Psoas muscle (tissue), 8 donors: ENCODE results near the gene MLIP. TPM values are rescaled to one million over a fixed set of nuclear protein-coding genes. Genes with fewer than 3 reads are reported as not detected.
"Not testable (repeated sequence)": the region's sequence is repeated elsewhere in the genome, so short reads cannot be mapped to it uniquely, and the experiment has no call there.

Experiments
- ATAC-seq, 4 donors: fragments of 200-7000 bp; cut with Tn5 transposase; one replicate each; pipeline ENCODE4 v1.9.1; 2020; ENCODE audit warnings: moderate library complexity in 3 of 4, mild to moderate bottlenecking in 2 of 4
- DNase-seq, 2 donors: peaks; one replicate each; pipeline ENCODE4 v3.0.0-alpha.2; 2020
- H3K27ac ChIP-seq: fragments of 200-600 bp; one replicate; pipeline ENCODE4 v1.8.0; 2022
- H3K27me3 ChIP-seq, 3 donors: fragments of 200-600 bp in 1 of 3; one replicate each; pipeline versions ENCODE4 v1.6.1 to v1.8.0; 2013 to 2022; ENCODE audit warnings: low read length in 2 of 3, mild to moderate bottlenecking in 2 of 3, moderate library complexity in 1 of 3; ENCODE audit not compliant: insufficient read depth in 3 of 3
- H3K36me3 ChIP-seq, 2 donors: fragments of 200-600 bp in 1 of 2; one replicate each; pipeline versions ENCODE4 v1.6.1 to v1.8.0; 2013 to 2022; ENCODE audit warnings: low read depth in 1 of 2, mild to moderate bottlenecking in 1 of 2, moderate library complexity in 1 of 2; ENCODE audit not compliant: insufficient read depth in 1 of 2
- H3K4me1 ChIP-seq: fragments of 200-600 bp; one replicate; pipeline ENCODE4 v1.8.0; 2022
- H3K4me3 ChIP-seq: fragments of 200-600 bp; one replicate; pipeline ENCODE4 v1.8.0; 2022; ENCODE audit warnings: mild to moderate bottlenecking
- H3K9me3 ChIP-seq: fragments of 200-600 bp; one replicate; pipeline ENCODE4 v1.8.0; 2022
- WGBS, 3 donors: extraction: QIAGEN DNeasy Blood & Tissue Kit; methylation state at CpG; one replicate each; pipeline versions ENCODE4 v1.1.6 to v1.1.7; 2013; 5-methylcytosine and 5-hydroxymethylcytosine counted together
- intact Hi-C, 2 donors: fragments of 100-400 bp; cut with DNase I; formaldehyde crosslinking; loops; one replicate each; pipeline versions ENCODE4 v1.11.0 to v1.14.2; 2022
- polyA plus RNA-seq, 3 donors: library from polyadenylated mRNA; stranded (reverse); fragments of 200-250 nt; gene quantifications; one replicate each; pipeline ENCODE4 v1.2.3, GENCODE V29; 2013
- total RNA-seq, 4 donors: library from RNA; stranded (reverse); fragmentation: NEBNext Ultra II Directional in 2 of 4; extraction: Animal tissue kit (Norgen Biotek cat#: 25700) in 2 of 4; gene quantifications; one replicate each; pipeline versions ENCODE4 v1.2.1 to v1.2.4, GENCODE V29; 2021 to 2023
- TF ChIP-seq, protein P1 (sequence below): fragments of 200-600 bp; IDR thresholded peaks from one replicate; pipeline ENCODE4 v1.8.0; 2022; ENCODE audit warnings: antibody characterized with exemption
- donor health status: healthy with polysubstance abuse.
- donor health status: DM: no; HTN: no; CAD: no; lungs with moderate emphysema.
- donor health status: Bipolar disorder and iron deficiency.
- donor health status: healthy.
- donor health status: DM: yes; HTN: yes; CAD: no.
- donor health status: DM: no; HTN: no; CAD: no.
- donor health status: DM: no; HTN: no; CAD: no.
- donor health status: DM: yes; HTN: yes; CAD: no.

Gene MLIP
- total and polyA plus RNA-seq, 7 donors, result 51.5 to 365 (median 163) TPM

DNA sequence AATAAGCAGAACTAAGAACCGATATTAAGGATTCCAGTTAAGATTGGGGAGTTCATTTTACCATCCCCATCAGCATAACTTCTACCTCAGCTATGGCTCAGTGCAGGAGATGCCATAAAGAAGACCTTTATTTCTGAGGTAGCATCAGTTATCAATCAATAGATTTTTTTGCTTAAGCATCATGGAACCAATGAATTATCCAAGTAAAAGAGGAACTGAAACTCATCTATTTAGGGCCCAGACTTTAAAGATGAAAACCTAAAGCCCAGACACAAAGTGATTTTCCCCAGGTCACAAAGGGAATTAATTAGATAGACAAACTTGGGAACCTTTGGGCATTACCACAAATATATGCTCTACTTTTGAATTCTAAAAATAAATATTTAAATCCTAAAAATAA is 137.8 kb downstream of the MLIP start:
- Histone ChIP-seq H3K4me3 (no peak overlapping the region), H3K4me1 (peaks cover 6% of the 10 kb centered on the region), H3K36me3 (peaks cover 0 to 8% of the 10 kb centered on the region in 2 donors), H3K27me3 (no peaks in the 10 kb centered on the region), H3K9me3 (no peaks in the 10 kb centered on the region), H3K27ac (no peak overlapping the region)
- TF ChIP-seq, protein P1, sequence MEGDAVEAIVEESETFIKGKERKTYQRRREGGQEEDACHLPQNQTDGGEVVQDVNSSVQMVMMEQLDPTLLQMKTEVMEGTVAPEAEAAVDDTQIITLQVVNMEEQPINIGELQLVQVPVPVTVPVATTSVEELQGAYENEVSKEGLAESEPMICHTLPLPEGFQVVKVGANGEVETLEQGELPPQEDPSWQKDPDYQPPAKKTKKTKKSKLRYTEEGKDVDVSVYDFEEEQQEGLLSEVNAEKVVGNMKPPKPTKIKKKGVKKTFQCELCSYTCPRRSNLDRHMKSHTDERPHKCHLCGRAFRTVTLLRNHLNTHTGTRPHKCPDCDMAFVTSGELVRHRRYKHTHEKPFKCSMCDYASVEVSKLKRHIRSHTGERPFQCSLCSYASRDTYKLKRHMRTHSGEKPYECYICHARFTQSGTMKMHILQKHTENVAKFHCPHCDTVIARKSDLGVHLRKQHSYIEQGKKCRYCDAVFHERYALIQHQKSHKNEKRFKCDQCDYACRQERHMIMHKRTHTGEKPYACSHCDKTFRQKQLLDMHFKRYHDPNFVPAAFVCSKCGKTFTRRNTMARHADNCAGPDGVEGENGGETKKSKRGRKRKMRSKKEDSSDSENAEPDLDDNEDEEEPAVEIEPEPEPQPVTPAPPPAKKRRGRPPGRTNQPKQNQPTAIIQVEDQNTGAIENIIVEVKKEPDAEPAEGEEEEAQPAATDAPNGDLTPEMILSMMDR, result no peak
- DNase-seq (no peak), ATAC-seq (no peak)
- intact Hi-C loops, result no loop called here
- 73 to 77% (median 73%) methylated on average over 1 of the region's 1 CpG for WGBS, 3 donors

DNA sequence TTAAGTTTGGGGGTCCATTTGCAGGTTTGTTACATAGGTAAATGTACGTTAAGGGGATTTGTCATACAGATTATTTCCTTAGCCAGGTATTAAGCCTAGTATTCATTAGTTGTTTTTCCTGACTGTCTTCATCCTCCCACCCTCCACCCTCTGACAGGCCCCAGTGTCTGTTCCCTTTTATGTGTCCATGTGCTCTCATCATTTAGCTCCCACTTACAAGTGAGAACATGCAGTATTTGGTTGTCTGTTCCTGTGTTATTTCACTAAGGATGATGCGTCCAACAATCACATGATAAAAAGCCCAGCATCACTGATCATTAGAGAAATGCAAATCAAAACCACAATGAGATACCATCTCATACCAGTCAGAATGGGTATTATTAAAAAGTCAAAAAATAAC is 138.6 kb downstream of the MLIP start:
- ATAC-seq, H3K4me3 ChIP-seq, DNase-seq, H3K4me1 ChIP-seq, H3K27me3 ChIP-seq, intact Hi-C loops, H3K36me3 ChIP-seq, H3K27ac ChIP-seq, H3K9me3 ChIP-seq: not testable (repeated sequence)
- 89 to 99% (median 92%) methylated on average over 2 of the region's 2 CpGs for WGBS, 3 donors

DNA sequence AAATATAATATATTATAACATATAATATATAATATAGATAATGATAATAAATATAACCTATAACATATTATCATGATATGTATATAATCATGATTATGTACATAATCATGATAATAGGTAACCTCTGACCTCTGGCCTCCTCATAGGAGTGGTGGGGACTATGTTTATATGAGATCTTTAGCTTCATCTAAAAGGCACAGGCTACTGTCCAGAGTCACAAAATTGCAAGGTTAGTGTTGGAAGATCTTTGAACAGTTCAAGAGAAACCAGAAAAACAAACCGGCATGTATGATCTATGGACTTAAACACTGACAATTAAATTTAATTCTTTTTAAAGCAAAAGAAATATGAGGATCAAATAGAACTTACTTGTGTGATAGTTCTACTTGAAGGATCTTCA is 141.3 kb downstream of the MLIP start:
- DNase-seq (no peak), ATAC-seq (no peak)
- Histone ChIP-seq H3K36me3 (peaks cover 0 to 8% of the 10 kb centered on the region in 2 donors), H3K4me1 (peaks cover 30% of the 10 kb centered on the region), H3K9me3 (no peaks in the 10 kb centered on the region), H3K27me3 (no peaks in the 10 kb centered on the region), H3K27ac (peak overlapping the region; percentile 75), H3K4me3 (no peak overlapping the region)
- intact Hi-C loops, result no loop called here
- WGBS, 3 donors, result 90 to 100% (median 98%) methylated on average over 1 of the region's 1 CpG
- TF ChIP-seq, protein P1, result no peak

DNA sequence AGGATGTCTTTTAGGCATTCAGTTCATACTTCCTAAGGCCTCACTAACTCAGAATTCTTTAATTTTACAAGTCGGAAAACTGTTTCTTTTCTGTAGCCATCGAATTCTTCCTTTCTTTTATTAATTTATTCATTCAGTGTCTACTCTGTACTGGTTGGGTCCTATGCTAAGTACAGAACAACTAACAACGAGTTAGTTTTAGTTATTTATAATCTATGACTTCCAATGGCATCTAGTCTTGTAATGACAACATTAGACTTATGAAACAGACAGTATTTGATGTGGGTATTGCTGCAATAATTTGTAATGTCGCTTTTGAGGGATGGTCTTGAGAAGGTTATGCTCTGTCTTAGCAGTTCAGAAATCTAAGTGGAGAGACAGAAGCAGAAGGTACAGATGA is 141.7 kb downstream of the MLIP start:
- Histone ChIP-seq H3K4me3 (no peak overlapping the region), H3K36me3 (peaks cover 0 to 9% of the 10 kb centered on the region in 2 donors), H3K27me3 (no peaks in the 10 kb centered on the region), H3K9me3 (no peaks in the 10 kb centered on the region), H3K27ac (peak overlapping the region; percentile 75), H3K4me1 (peaks cover 32% of the 10 kb centered on the region)
- 78 to 86% (median 81%) methylated on average over 4 of the region's 4 CpGs for WGBS, 3 donors
- intact Hi-C loops, result no loop called here
- TF ChIP-seq, protein P1, result no peak
- no peak for DNase-seq
- ATAC-seq, result peak; percentile 36 to 60 (median 53)

DNA sequence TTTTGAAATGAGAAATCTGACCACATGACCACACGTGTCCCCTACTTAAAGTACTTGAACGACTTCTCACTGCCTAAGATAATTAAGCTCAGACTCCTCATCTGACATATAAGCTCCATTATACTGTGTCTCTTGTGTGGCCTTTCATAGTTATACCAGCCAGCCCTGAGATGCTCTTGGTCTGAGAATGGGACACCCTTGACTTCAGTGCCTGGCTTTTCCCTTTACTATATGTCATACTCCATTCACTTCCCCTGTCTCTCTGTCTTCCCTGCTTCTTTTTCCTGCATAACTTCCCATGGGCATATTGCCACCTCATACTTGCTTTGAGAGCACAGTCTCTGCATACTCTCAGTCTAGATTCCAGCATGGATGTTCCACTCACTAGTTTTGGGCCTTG is 143.6 kb downstream of the MLIP start:
- peaks cover 0 to 9% of the 10 kb centered on the region in 2 donors for H3K36me3 ChIP-seq
- 37 to 61% (median 48%) methylated on average over 2 of the region's 2 CpGs for WGBS, 3 donors
- no peak overlapping the region for H3K4me3 ChIP-seq
- H3K9me3 ChIP-seq, result no peaks in the 10 kb centered on the region
- intact Hi-C loops, result no loop called here
- DNase-seq (no peak), ATAC-seq (peak in 3 of 4 donors; percentile 12 to 34 (median 25))
- no peaks in the 10 kb centered on the region for H3K27me3 ChIP-seq
- H3K27ac ChIP-seq, result peak overlapping the region; percentile 75
- H3K4me1 ChIP-seq, result peaks cover 32% of the 10 kb centered on the region
- TF ChIP-seq, protein P1, result no peak
